HEK293 (cell line): ENCODE measurements around the gene DDRGK1.

ENCODE experiments used
- CTCF ChIA-PET: fragments of 350-600 bp; formaldehyde crosslinking; extraction: SDS; loops from one replicate; lab custom pipeline; 2021; ENCODE audit warnings: antibody characterized with exemption; lab: Yijun Ruan, JAX
- POLR2A ChIA-PET: fragments of 300-600 bp; formaldehyde crosslinking; extraction: SDS; loops from one replicate; lab custom pipeline; 2020; ENCODE audit warnings: antibody characterized with exemption, inconsistent platforms; lab: Yijun Ruan, JAX
- H3K27ac ChIP-seq: fragments of 200-500 bp; sonication (Bioruptor generic); 2 replicates; pipeline ENCODE4 v1.5.1; 2014; ENCODE audit warnings: low read depth, low read length, control low read depth, inconsistent platforms; ENCODE audit errors: extremely low read depth
- H3K36me3 ChIP-seq, 2 experiments: fragments of 200-500 bp in 1 of 2; sonication (Bioruptor generic) in 1 of 2; 1 replicate in 1 of 2; 2 replicates in 1 of 2; pipeline ENCODE4 v1.5.1; 2014 to 2017; ENCODE audit warnings: inconsistent platforms in 2 of 2, low read length in 2 of 2; ENCODE audit not compliant: control insufficient read depth in 2 of 2, insufficient read depth in 1 of 2
- H3K4me1 ChIP-seq: fragments of 200-500 bp; sonication (Bioruptor generic); 2 replicates; pipeline ENCODE4 v1.5.1; 2014; ENCODE audit warnings: mild to moderate bottlenecking, low read length, inconsistent platforms; ENCODE audit not compliant: control insufficient read depth, insufficient read depth
- H3K4me3 ChIP-seq: 2 replicates; pipeline ENCODE4 v1.5.1; 2011; ENCODE audit warnings: low read depth, mild to moderate bottlenecking, control low read depth, low read length, moderate library complexity
- H3K9me3 ChIP-seq: fragments of 200-500 bp; sonication (Bioruptor generic); 2 replicates; pipeline ENCODE4 v1.5.1; 2014; ENCODE audit warnings: low read depth, low read length, inconsistent platforms; ENCODE audit not compliant: control insufficient read depth, insufficient read depth
- ELK4 ChIP-seq: IDR thresholded peaks from 2 replicates; pipeline ENCODE4 v1.6.1; 2011; ENCODE audit warnings: mild to moderate bottlenecking, low read depth, low read length, borderline replicate concordance
- HOXC10 ChIP-seq: sonication (generic); formaldehyde crosslinking; IDR thresholded peaks from 2 replicates; pipeline ENCODE4 v1.8.1; 2023; ENCODE audit warnings: mild to moderate bottlenecking, missing genetic modification reagents
- SCRT1 ChIP-seq: fragments of 450-650 bp; formaldehyde crosslinking; IDR thresholded peaks from 2 replicates; pipeline ENCODE4 v1.5.1; 2016; ENCODE audit warnings: missing biosample characterization, missing genetic modification characterization, borderline replicate concordance
- WT1 ChIP-seq: fragments of 450-650 bp; formaldehyde crosslinking; IDR thresholded peaks from 2 replicates; pipeline ENCODE4 v1.5.1; 2016; ENCODE audit warnings: missing biosample characterization, missing genetic modification characterization
- ZBTB20 ChIP-seq: fragments of 450-650 bp; formaldehyde crosslinking; IDR thresholded peaks from 2 replicates; pipeline ENCODE4 v1.5.1; 2016; ENCODE audit warnings: missing biosample characterization, missing genetic modification characterization
- ZBTB21 ChIP-seq: fragments of 450-650 bp; formaldehyde crosslinking; IDR thresholded peaks from 2 replicates; pipeline ENCODE4 v1.5.1; 2017; ENCODE audit warnings: missing biosample characterization, missing genetic modification characterization
- ZEB2 ChIP-seq: fragments of 450-650 bp; formaldehyde crosslinking; IDR thresholded peaks from 2 replicates; pipeline ENCODE4 v1.5.1; 2016; ENCODE audit warnings: missing biosample characterization, missing genetic modification characterization
- ZFP69B ChIP-seq: fragments of 450-650 bp; formaldehyde crosslinking; IDR thresholded peaks from 2 replicates; pipeline ENCODE4 v1.5.1; 2016; ENCODE audit warnings: missing biosample characterization, missing genetic modification characterization
- ZNF132 ChIP-seq: fragments of 450-650 bp; formaldehyde crosslinking; IDR thresholded peaks from 2 replicates; pipeline ENCODE4 v1.5.1; 2017; ENCODE audit warnings: missing biosample characterization, missing genetic modification characterization, borderline replicate concordance
- ZNF169 ChIP-seq: fragments of 450-650 bp; formaldehyde crosslinking; IDR thresholded peaks from 2 replicates; pipeline ENCODE4 v1.5.1; 2016; ENCODE audit warnings: missing biosample characterization, missing genetic modification characterization
- ZNF221 ChIP-seq: fragments of 450-650 bp; formaldehyde crosslinking; IDR thresholded peaks from 2 replicates; pipeline ENCODE4 v1.5.1; 2017; ENCODE audit warnings: missing biosample characterization, missing genetic modification characterization, borderline replicate concordance
- ZNF311 ChIP-seq: fragments of 450-650 bp; formaldehyde crosslinking; IDR thresholded peaks from 2 replicates; pipeline ENCODE4 v1.5.1; 2017; ENCODE audit warnings: missing biosample characterization, missing genetic modification characterization, borderline replicate concordance
- ZNF341 ChIP-seq: fragments of 450-650 bp; formaldehyde crosslinking; IDR thresholded peaks from 2 replicates; pipeline ENCODE4; 2016; ENCODE audit warnings: low read depth, missing biosample characterization, missing genetic modification characterization
- ZNF398 ChIP-seq: fragments of 450-650 bp; formaldehyde crosslinking; IDR thresholded peaks from 2 replicates; pipeline ENCODE4 v1.5.1; 2017; ENCODE audit warnings: missing biosample characterization, missing genetic modification characterization
- ZNF473 ChIP-seq: fragments of 450-650 bp; formaldehyde crosslinking; IDR thresholded peaks from 2 replicates; pipeline ENCODE4 v1.5.1; 2017; ENCODE audit warnings: missing biosample characterization, missing genetic modification characterization
- ZNF521 ChIP-seq: fragments of 450-650 bp; formaldehyde crosslinking; IDR thresholded peaks from 2 replicates; pipeline ENCODE4 v1.5.1; 2017; ENCODE audit warnings: missing biosample characterization, mild to moderate bottlenecking, missing genetic modification characterization
- ZNF529 ChIP-seq: fragments of 450-650 bp; formaldehyde crosslinking; IDR thresholded peaks from 2 replicates; pipeline ENCODE4 v1.5.1; 2017; ENCODE audit warnings: missing genetic modification characterization, missing biosample characterization; ENCODE audit not compliant: insufficient replicate concordance
- ZNF560 ChIP-seq: fragments of 450-650 bp; formaldehyde crosslinking; IDR thresholded peaks from 2 replicates; pipeline ENCODE4 v1.5.1; 2017; ENCODE audit warnings: missing biosample characterization, missing genetic modification characterization, borderline replicate concordance
- ZNF596 ChIP-seq: fragments of 450-650 bp; IDR thresholded peaks from 2 replicates; pipeline ENCODE4 v1.5.0; 2018; ENCODE audit warnings: missing biosample characterization, mild to moderate bottlenecking, missing genetic modification characterization, moderate library complexity
- ZNF624 ChIP-seq: fragments of 450-650 bp; formaldehyde crosslinking; IDR thresholded peaks from 2 replicates; pipeline ENCODE4 v1.5.1; 2017; ENCODE audit warnings: missing biosample characterization, missing genetic modification characterization
- ZNF639 ChIP-seq: fragments of 450-650 bp; formaldehyde crosslinking; IDR thresholded peaks from 2 replicates; pipeline ENCODE4 v1.5.1; 2016; ENCODE audit warnings: missing biosample characterization, missing genetic modification characterization
- ZNF677 ChIP-seq: fragments of 450-650 bp; IDR thresholded peaks from 2 replicates; pipeline ENCODE4 v1.5.0; 2018; ENCODE audit warnings: missing biosample characterization, mild to moderate bottlenecking, missing genetic modification characterization, moderate library complexity
- ZNF701 ChIP-seq: fragments of 450-650 bp; formaldehyde crosslinking; IDR thresholded peaks from 2 replicates; pipeline ENCODE4 v1.5.1; 2016; ENCODE audit warnings: missing biosample characterization, missing genetic modification characterization

The DDRGK1 gene

GRCh38 chr20:3223651-3223993 is 19.1 kb upstream of the DDRGK1 start:
- Histone ChIP-seq H3K36me3 (peaks cover 26 to 57% of the 10 kb centered on the region in 2 experiments), H3K4me3 (no peak overlapping the region), H3K27ac (no peak overlapping the region)
- TF ChIP-seq ZNF701 (no peak), ZNF529 (no peak), SCRT1 (tag by site-specific recombination) (no peak), ZNF169 (tag by site-specific recombination) (no peak), ZNF639 (tag by site-specific recombination) (no peak), ZNF596 (tag by site-specific recombination) (no peak), ZNF521 (no peak), ZNF311 (no peak), WT1 (no peak), ZNF398 (tag by site-specific recombination) (no peak), ZEB2 (tag by site-specific recombination) (no peak), HOXC10 (CRISPR knock-in tag) (no peak), ZBTB20 (tag by site-specific recombination) (no peak), ZNF473 (tag by site-specific recombination) (no peak), ELK4 (no peak), ZFP69B (tag by site-specific recombination) (no peak), ZNF560 (tag by site-specific recombination) (no peak), ZNF132 (tag by site-specific recombination) (no peak), ZNF624 (tag by site-specific recombination) (no peak)
- TF ChIP-seq, all 188 proteins: peak for 0
- Histone ChIP-seq H3K4me1 (no peaks in the 10 kb centered on the region), H3K9me3 (no peaks in the 10 kb centered on the region)
- CTCF ChIA-PET: interaction anchor here (0.8 to 3.9 kb wide), 3 partner anchors 10 to 54 kb away, joined by 3 to 20 read pairs (median 4); no protein-coding TSS in a partner anchor
- POLR2A ChIA-PET: interaction anchor here (0.6 to 1.1 kb wide), 3 partner anchors 16 to 93 kb away, joined by 3 to 5 read pairs (median 4); no protein-coding TSS in a partner anchor

GRCh38 chr20:3222635-3223600 is 18.4 kb upstream of the DDRGK1 start:
- TF ChIP-seq ZNF341: 0 out of 2 replicates have a peak, but pooled peaks have one; percentile 11
- TF ChIP-seq ZNF221 (tag by site-specific recombination): no peak
- TF ChIP-seq ZBTB21 (tag by site-specific recombination): no peak
- TF ChIP-seq ZNF677: no peak
- Histone ChIP-seq H3K36me3 (peaks cover 26 to 55% of the 10 kb centered on the region in 2 experiments), H3K27ac (no peak overlapping the region), H3K9me3 (no peaks in the 10 kb centered on the region), H3K4me3 (no peak overlapping the region), H3K4me1 (no peaks in the 10 kb centered on the region; the same call in 1 of the 2 replicates)
- ChIA-PET CTCF (interaction anchor here (0.8 to 3.9 kb wide), 4 partner anchors 9 to 55 kb away, joined by 3 to 20 read pairs (median 4); no protein-coding TSS in a partner anchor), POLR2A (interaction anchor here (0.6 to 1.1 kb wide), 3 partner anchors 17 to 94 kb away, joined by 3 to 5 read pairs (median 4); no protein-coding TSS in a partner anchor)
